Hepatic stellate cell (primary cell): ENCODE data around the gene DDA1.

Source experiments
- DNase-seq: peaks from one replicate; pipeline ENCODE4 v3.0.0; 2011; ENCODE audit warnings: low spot score

Gene DDA1

GRCh38 chr19:17330262-17331044 is 21.1 kb downstream of the DDA1 start:
- DNase-seq, result no peak

GRCh38 chr19:17331045-17331558 is 21.7 kb downstream of the DDA1 start:
- DNase-seq, result no peak

GRCh38 chr19:17332360-17332676 is 23.0 kb downstream of the DDA1 start:
- no peak for DNase-seq

GRCh38 chr19:17332677-17333581 is 23.6 kb downstream of the DDA1 start:
- DNase-seq, result no peak

- peak; percentile 89 for DNase-seq
Measured at GRCh38 chr19:17333611-17334413, 24.4 kb downstream of the DDA1 start.

GRCh38 chr19:17334414-17335409 is 25.3 kb downstream of the DDA1 start, which contains the start of gene ANO8:
ANO8 (minus strand) TSS chr19:17334855; CDS start chr19:17334670, 185 bp downstream.
- DNase-seq, result peak; percentile 97

- no peak for DNase-seq
Measured at GRCh38 chr19:17335575-17335974, 26.2 kb downstream of the DDA1 start.

GRCh38 chr19:17336872-17337674 is 27.7 kb downstream of the DDA1 start, which contains the start of gene GTPBP3:
GTPBP3 (plus strand) TSS chr19:17337553; CDS start chr19:17337612, 59 bp downstream.
- DNase-seq, result peak; percentile 99

GRCh38 chr19:17337675-17338432 is 28.5 kb downstream of the DDA1 start:
- DNase-seq, result no peak

- DNase-seq, result no peak
Measured at GRCh38 chr19:17338433-17339078, 29.2 kb downstream of the DDA1 start.

- DNase-seq, result no peak
Measured at GRCh38 chr19:17339088-17339741, 29.9 kb downstream of the DDA1 start.

- DNase-seq, result no peak
Measured at GRCh38 chr19:17340302-17340870, 31.0 kb downstream of the DDA1 start.

GRCh38 chr19:17340871-17341357 is 31.6 kb downstream of the DDA1 start:
- DNase-seq, result no peak

GRCh38 chr19:17341386-17341785 is 32.0 kb downstream of the DDA1 start:
- DNase-seq, result no peak

- DNase-seq, result no peak
Measured at GRCh38 chr19:17341845-17342244, 32.5 kb downstream of the DDA1 start.

- peak; percentile 85 for DNase-seq
Measured at GRCh38 chr19:17346109-17346671, 36.8 kb downstream of the DDA1 start.

GRCh38 chr19:17347361-17347760 is 38.0 kb downstream of the DDA1 start:
- DNase-seq, result no peak
